NCI-H2227 (cell line): ENCODE measurements around the gene PRM3.

Experiments used
- DNase-seq: peaks from one replicate; lab custom pipeline; 2025; ENCODE audit not compliant: unreplicated experiment; lab: John Stamatoyannopoulos, UW

PRM3 gene

DNA sequence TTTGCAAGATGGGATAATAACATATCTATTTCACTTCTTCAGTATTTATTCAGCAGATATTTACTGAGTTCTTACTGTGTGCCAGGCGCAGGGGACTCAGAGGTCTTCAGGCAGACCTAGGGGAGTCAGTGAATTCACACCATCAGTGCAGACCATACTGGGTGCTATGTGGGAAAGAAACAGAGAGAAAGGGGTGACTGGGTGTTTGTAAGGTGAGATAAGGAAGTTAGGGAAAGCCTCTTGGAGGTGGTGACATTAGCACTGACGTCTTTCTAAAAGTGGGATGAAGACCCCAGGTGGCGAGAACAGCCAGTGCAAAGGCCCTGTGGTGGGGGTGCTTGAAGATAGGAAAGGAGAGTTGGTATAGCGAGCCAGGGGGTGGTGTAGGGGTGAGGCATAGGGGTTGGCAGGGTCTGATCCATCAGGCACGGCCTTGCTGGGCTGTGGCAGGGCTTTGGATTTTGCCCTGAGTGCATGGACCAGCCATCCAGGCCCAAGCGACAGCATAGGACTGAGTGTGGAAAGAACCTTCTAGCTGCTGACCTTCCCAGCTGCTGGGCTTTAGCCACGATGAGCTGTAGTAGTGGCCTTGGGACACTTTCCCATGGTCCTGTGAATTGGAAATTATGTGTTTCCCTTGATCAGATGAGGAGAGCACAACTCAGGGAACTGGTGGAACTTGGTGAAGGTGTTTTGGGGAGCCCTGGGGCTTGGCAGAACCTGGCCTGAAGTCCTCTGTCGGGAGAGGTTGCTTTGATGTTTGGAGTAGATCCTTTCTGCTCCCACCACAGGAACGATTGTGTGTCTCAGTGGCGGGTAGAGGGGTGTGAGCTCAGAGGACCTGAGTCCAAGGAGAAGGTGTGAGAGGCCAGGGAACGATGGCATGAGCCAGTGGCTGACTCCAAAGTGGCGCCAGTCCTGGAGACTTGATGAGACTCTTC, 13.5 kb downstream of the PRM3 start:
- DNase-seq = no peak

DNA sequence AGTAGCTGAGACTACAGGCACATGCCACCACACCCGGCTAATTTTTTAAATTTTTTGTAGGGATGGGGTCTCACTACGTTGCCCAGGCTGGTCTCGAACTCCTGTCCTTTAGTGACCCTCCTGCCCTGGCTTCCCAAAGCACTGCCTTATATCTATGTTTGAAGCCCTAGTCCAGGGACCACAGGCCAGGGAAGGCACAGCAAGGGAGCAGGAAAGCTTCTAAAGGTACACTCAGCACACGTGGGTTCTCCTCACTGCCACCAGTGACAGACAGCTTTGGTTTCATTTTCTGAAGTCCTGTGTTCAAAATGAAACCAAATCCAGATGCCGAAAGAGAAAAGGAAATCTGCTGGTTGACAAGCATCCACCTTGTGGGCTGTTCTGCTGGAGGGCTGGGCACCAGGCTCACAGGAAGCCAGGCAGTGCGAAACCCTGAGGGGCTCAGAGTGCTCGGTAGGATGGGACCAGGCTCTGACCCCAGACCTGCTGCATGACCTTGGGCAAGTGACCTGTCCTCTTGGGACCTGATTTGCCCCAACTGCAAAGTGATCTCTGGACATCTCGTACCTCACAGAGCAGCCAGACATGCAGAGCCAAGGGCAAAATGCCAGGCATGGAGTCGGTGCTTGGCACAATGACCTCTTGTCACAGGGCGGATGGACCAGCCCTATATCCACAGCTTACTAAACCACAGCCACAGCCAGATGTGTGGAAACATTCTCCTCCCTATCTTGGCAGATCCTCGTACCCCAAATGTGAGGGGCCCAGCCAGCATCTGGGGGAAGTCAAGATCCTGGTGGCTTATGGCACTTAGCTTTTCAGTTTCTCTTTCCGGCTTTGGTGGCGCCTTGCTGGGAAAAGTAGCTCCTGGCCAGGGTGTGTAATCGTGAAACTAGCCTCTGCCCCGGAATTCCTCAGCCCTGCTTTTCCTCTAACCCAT, 14.6 kb downstream of the PRM3 start:
- no peak for DNase-seq

GRCh38 chr16:11257131-11257938, 16.1 kb downstream of the PRM3 start:
- peak; percentile 81 for DNase-seq

DNA sequence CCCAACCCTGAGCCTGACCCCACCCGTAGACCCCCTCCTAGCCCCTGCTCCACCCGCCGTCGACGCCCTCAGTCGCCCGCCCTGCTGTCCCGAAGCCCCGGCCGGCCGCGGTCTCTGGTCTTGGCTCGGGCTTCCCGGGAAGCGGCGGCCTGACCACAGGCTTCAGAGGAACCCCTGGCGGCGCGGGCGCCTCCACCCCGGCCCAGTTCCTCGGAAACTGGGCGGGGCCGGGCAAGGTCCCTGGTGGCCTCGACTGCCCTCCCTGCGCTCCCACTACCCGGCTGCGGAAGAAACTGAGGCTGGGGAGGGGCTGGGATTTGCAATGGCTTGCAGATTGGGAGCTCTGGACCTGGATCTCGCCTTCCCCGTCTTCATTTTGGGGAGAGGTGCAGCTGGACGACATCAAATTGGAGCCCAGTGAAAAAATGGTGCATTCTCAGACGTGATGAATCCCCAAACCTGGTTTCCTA, 16.7 kb downstream of the PRM3 start:
- peak; percentile 48 for DNase-seq

- peak; percentile 91 for DNase-seq
These were observed 17.4 kb downstream of the PRM3 start, which contains the start of gene SOCS1 for GRCh38 chr16:11255737-11256660. Gene SOCS1 (minus strand): TSS chr16:11256204. CDS start chr16:11255478, 726 bp downstream.

- peak; percentile 60 for DNase-seq
These were observed 18.3 kb downstream of the PRM3 start for GRCh38 chr16:11254913-11255736.

DNA sequence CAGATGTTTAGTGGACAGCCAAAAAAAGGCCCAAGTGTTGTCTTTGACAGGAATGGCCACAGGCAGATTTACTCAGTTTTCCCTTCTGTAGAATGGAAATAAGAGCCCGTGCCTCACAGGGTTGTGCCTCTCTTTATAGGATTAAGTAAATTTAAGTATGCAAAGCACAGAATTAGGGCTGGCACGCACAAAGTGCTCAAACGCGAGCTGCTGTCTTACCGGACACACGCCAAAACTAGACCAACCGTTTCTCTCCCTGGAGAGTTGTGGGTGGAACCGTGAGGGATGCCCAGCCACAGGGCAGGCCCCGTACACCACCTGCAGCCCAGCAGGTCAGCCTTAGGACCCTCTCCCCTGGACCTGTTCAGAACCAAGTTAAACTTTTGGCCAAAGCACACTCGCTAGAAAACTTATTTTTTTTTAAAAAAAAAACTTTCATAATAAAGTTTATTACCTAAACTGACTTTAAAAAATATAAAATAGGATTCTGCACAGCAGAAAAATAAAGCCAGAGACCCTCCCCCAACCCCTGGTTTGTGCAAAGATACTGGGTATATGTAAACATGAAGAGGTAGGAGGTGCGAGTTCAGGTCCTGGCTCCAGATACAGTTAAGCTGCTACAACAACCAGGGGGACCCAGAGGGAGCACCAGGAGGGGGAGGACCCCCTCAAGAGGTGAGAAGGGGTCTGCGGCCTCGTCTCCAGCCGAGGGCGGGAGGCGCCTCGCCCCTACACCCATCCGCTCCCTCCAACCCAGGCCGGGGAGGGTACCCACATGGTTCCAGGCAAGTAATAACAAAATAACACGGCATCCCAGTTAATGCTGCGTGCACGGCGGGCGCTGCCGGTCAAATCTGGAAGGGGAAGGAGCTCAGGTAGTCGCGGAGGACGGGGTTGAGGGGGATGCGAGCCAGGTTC, 19.2 kb downstream of the PRM3 start:
- DNase-seq = no peak

- DNase-seq = no peak
These were observed 20.1 kb downstream of the PRM3 start for GRCh38 chr16:11253009-11253994.

- DNase-seq = no peak
These were observed 20.9 kb downstream of the PRM3 start for GRCh38 chr16:11252482-11252931.

DNA sequence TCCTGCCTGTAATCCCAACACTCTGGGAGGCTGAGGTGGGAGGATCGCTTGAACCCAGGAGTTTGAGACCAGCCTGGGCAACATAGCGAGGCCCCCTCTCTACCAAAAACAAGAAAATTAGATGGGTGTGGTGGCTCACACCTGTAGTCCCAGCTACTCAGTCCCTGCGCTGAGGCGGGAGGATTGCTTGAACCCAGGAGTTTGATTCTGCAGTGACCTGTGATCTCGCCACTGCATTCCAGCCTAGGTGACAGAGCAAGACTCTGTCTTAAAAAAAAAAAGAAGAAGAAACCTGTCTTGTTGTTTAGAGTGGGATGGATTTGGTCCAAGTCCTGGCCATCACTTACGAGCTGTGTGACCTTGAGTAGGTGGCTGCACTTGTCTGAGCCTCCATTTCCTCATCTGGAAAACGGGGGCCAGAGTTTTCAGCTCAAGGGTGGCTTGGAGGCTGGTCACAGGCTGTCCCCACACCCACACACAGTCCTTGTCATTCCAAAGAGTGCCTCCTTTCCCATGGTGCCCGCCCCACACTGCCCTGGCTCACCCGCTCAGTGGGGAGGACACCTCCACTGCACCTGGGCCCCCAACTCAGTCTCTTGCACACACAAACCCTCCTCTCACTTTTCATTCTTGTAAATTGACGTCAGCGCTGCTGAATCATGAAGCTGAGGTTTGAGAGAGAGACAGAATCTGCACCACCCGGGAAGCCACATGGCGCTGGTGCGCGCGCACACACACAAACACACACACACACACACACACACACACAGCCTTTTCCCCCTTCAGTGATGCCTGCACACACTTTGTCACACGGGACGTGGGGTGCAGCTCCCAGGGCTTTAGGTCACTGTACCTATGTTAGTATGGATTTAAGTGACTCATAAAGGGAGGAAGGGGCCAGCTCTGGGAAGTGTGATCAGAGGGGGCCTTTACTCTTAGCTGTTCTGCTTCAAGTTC, 21.6 kb downstream of the PRM3 start:
- DNase-seq = peak; percentile 27

DNA sequence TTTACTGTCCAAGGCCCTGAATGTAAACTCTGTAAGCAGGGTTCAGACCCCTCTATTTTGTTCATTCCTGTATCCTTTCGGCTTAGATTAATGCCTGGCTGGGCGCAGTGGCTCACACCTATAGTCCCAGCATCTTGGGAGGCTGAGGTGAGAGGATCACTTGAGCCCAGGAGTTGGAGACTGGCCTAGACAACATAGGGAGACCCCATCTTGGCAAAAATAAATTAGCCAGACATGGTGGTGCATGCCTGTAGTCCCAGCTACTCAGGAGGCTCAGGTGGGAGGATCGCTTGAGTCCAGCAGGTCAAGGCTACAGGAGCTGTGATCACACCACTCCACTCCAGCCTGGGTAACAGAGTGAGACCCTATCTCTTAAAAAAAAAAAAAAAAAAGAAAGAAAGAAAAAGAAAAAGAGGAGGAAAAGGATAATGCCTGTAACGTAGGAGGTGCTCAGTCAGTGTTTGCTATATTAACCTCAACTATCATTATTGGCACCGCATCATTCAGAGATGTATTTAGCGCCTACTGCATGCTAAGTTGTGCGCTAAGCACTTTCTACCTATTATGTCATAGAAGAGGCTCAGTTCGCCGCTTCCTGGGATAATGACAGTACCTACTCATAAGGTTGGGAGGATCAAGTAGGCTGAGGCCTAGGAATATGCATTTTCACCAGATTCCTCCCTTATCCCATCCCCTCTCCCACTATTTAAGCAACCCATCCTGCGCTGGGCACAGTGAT, 22.5 kb downstream of the PRM3 start:
- no peak for DNase-seq

GRCh38 chr16:11250091-11250785, 23.2 kb downstream of the PRM3 start:
- DNase-seq = no peak

DNA sequence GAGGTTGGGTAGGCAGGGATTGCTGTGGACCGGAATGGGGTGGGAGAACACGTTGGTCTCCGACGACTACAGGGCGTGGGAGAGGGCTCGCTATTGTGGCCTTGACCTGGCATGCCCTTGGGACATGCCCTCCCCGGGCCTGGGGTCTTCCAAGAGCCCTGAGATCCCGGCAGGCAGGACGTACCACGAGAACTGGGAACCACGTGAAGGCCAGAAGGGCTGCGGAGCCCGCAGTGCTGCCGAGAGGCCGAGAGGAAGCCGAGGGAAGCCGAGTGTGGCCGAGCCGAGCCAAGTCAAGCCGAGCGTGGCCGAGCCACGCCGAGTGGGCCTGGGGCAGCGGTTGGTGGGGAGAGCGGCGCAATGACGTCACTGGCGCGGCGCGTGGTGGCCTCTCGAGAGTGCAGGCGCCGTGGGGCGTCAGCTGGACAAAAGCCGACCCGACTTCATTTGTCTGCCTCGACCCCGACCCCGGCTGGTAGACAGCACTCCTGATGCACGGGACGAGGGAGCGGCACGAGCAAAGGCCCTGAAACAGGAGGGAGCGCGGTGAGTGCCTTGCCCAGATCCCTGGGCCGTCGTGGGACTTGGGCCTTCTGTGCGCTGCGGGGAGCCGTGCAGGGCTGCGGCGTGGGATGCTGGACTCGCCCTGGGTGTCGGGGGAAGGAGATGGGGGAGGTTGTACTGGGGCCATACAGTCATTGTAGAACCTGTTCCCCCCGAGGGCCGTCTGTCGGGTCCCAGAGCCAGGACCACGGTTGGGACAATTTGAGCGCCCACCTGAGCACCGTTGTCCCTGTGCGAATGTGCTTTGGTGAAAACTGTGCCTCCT, 24.0 kb downstream of the PRM3 start:
- DNase-seq = no peak
